Breast epithelium (tissue), 4 donors: ENCODE data around the gene RHOBTB1. TPM values are rescaled to one million over a fixed set of nuclear protein-coding genes. Genes with fewer than 3 reads are reported as not detected.

ENCODE experiments used
- DNase-seq, 2 donors: peaks; one replicate each; pipeline ENCODE4 v3.0.0-alpha.2; 2019; ENCODE audit warnings: low spot score in 2 of 2
- H3K27ac ChIP-seq, 2 donors: fragments of 200-600 bp; sonication (generic) in 1 of 2; one replicate each; pipeline ENCODE4 v1.5.1; 2016 to 2019; ENCODE audit warnings: mild to moderate bottlenecking in 1 of 2
- H3K27me3 ChIP-seq, 2 donors: fragments of 200-600 bp; sonication (generic) in 1 of 2; one replicate each; pipeline versions ENCODE4 v1.5.1 to v1.6.0; 2017 to 2019; ENCODE audit warnings: control low read depth in 1 of 2, mild to moderate bottlenecking in 1 of 2
- H3K36me3 ChIP-seq: fragments of 200-600 bp; one replicate; pipeline ENCODE4 v1.5.1; 2019
- H3K4me1 ChIP-seq, 2 donors: fragments of 200-600 bp; sonication (generic); one replicate each; pipeline ENCODE4 v1.5.1; 2016 to 2019; ENCODE audit warnings: control low read depth in 1 of 2
- H3K4me3 ChIP-seq, 3 donors: fragments of 200-600 bp; sonication (generic); 1 replicate in 2 of 3; 2 replicates in 1 of 3; pipeline ENCODE4 v1.5.1; 2016 to 2019; ENCODE audit warnings: mild to moderate bottlenecking in 3 of 3, moderate library complexity in 2 of 3
- H3K9me3 ChIP-seq, 2 donors: fragments of 200-600 bp; sonication (generic) in 1 of 2; one replicate each; pipeline ENCODE4 v1.5.1; 2016 to 2019; ENCODE audit warnings: control low read depth in 1 of 2
- POLR2A ChIP-seq: fragments of 450-650 bp; IDR thresholded peaks from one replicate; pipeline ENCODE4 v1.6.1; 2016; ENCODE audit warnings: antibody characterized with exemption, mild to moderate bottlenecking, moderate library complexity
- POLR2AphosphoS5 ChIP-seq, 3 donors: sonication (generic); formaldehyde crosslinking; IDR thresholded peaks; one replicate each; pipeline ENCODE4 v1.6.1; 2017; ENCODE audit warnings: antibody characterized with exemption in 3 of 3
- intact Hi-C: fragments of 100-400 bp; cut with DNase I; formaldehyde crosslinking; loops from one replicate; pipeline ENCODE4 v1.15.1; 2023; ENCODE audit warnings: low total_unique reads
- total RNA-seq, 3 donors: library from RNA; depleted of rRNA; stranded (reverse); fragments of >200 nt; gene quantifications; one replicate each; pipeline ENCODE4 v1.1.0, GENCODE V29; 2016
- TF ChIP-seq, protein P1 (sequence below), 3 donors: fragments of 450-650 bp; IDR thresholded peaks; one replicate each; pipeline ENCODE4 v1.5.1; 2016 to 2017; ENCODE audit warnings: antibody characterized with exemption in 3 of 3, mild to moderate bottlenecking in 3 of 3, moderate library complexity in 3 of 3

Gene RHOBTB1
- total RNA-seq, 3 donors from 2014 or later: 11.4 to 14.6 (median 13.4) TPM

DNA sequence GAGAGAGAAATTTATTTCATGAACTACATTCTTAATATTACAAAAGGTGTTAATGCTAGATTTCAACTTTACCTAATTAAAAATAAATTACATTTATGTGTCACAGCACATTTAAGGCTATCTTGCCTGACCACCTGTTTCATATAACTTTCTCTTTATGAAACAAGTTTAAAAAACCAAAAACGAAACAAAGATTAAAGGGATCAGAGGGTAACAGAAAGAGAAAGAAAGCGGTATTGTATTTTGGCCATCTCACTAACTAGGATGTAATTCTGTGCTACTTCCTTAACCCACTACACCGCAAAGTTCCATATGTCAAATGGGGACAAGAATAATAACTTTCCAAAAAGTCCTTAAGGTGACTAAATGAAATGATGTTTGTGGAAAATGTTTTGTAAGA is 6.3 kb upstream of the RHOBTB1 start:
- no peak overlapping the region for H3K4me3 ChIP-seq
- H3K27ac ChIP-seq: no peak overlapping the region
- intact Hi-C loops: no loop called here
- H3K36me3 ChIP-seq: no peaks in the 10 kb centered on the region
- DNase-seq: no peak
- no peaks in the 10 kb centered on the region for H3K4me1 ChIP-seq
- TF ChIP-seq POLR2A: no peak
- TF ChIP-seq, protein P1, sequence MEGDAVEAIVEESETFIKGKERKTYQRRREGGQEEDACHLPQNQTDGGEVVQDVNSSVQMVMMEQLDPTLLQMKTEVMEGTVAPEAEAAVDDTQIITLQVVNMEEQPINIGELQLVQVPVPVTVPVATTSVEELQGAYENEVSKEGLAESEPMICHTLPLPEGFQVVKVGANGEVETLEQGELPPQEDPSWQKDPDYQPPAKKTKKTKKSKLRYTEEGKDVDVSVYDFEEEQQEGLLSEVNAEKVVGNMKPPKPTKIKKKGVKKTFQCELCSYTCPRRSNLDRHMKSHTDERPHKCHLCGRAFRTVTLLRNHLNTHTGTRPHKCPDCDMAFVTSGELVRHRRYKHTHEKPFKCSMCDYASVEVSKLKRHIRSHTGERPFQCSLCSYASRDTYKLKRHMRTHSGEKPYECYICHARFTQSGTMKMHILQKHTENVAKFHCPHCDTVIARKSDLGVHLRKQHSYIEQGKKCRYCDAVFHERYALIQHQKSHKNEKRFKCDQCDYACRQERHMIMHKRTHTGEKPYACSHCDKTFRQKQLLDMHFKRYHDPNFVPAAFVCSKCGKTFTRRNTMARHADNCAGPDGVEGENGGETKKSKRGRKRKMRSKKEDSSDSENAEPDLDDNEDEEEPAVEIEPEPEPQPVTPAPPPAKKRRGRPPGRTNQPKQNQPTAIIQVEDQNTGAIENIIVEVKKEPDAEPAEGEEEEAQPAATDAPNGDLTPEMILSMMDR (IDR thresholded peaks at IDR 0.05): no peak
- no peak for TF ChIP-seq POLR2AphosphoS5 (IDR thresholded peaks at IDR 0.05)
- H3K27me3 ChIP-seq: no peaks in the 10 kb centered on the region
- H3K9me3 ChIP-seq: no peaks in the 10 kb centered on the region

DNA sequence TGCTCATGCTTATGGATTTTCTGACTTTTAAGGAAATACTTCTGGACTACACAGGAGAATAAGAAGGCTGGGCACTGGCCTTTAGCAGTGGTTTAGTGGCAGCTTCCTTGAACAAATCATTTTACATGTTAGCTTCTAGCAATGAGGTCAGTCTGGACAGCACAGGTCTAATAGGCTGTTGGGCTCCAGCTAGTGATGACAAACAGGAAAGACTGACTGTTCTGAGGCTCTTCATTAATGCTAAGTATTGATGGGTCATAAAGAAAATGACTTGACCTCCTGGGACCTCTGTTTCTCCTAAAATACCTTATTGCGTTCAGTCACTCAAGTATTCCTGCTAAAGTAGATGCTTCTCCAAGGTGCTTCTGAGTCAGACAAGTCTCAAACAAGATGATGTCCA is 4.9 kb upstream of the RHOBTB1 start:
- no peak for TF ChIP-seq POLR2A
- Histone ChIP-seq H3K9me3 (no peaks in the 10 kb centered on the region), H3K36me3 (no peaks in the 10 kb centered on the region), H3K27me3 (no peaks in the 10 kb centered on the region), H3K4me3 (no peak overlapping the region), H3K4me1 (no peaks in the 10 kb centered on the region), H3K27ac (no peak overlapping the region)
- no peak for DNase-seq
- intact Hi-C loops: no loop called here

DNA sequence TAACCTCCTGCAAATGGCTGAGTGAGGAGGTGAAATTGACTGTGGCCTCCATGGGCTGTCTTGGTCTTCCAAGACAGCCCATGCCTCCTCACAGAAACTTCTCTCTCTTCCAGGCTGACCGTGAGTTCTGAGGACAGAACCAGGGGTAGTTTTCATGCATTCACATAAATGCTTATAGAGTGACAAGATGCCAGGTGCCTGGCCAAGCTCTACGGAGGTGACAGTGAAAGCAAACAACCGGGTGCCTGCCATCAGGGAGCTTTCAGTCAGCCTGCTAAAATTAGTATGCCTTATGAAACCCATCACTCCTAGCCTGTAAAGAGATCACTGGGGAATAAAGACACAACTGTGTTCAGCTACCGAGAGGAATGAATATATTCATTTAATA is 919 bp upstream of the RHOBTB1 start:
- H3K9me3 ChIP-seq: no peaks in the 10 kb centered on the region
- peak overlapping the region; percentile 88 to 94 for H3K27ac ChIP-seq
- H3K4me3 ChIP-seq: peak overlapping the region; percentile 77 to 79 (median 78)
- H3K4me1 ChIP-seq: no peaks in the 10 kb centered on the region
- intact Hi-C loops: no loop called here
- DNase-seq: no peak
- no peak for TF ChIP-seq POLR2AphosphoS5 (IDR thresholded peaks at IDR 0.05)
- TF ChIP-seq POLR2A: no peak
- TF ChIP-seq, protein P1 (IDR thresholded peaks at IDR 0.05): no peak
- no peaks in the 10 kb centered on the region for H3K27me3 ChIP-seq
- H3K36me3 ChIP-seq: no peaks in the 10 kb centered on the region

DNA sequence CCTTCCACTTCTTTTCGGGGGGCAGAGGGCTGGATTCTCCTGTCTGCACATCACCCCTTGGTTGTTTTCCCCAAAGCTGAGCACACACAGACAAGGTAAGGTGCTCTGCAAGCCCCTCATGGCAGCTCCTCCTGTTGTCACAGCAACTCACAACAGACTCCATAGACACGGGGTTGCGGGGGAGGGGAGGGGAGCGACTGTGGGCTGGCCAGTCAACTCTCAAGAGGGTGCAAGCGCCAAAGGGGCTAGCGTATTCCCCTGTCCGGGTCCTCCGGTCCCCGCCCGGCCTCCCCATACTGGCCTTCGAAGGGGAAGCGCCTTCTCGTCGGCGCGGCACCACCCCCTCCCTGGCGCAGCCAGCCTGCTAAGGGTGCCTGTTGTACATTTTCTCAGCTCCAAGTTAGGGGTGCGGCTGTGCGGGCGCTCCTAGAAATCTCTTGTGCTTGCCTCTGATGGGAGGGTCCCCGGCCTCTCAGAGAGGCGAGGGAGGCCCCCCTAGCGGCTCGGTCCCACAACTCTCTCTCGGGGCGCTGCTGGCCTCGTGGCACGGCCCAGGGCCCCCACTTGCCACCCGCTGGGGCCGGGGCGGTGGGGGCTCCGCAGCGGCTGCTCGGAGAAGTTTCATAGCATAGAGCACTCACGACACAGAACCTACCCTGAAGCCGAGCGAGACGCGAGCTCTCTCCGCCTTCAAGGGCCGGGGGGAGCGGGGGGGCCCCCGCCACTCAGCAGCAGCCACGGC is 498 bp downstream of the RHOBTB1 start:
- Histone ChIP-seq H3K4me1 (no peaks in the 10 kb centered on the region), H3K4me3 (peak overlapping the region; percentile 77 to 79 (median 78)), H3K27ac (peak overlapping the region; percentile 88 to 94), H3K9me3 (no peaks in the 10 kb centered on the region), H3K27me3 (no peaks in the 10 kb centered on the region), H3K36me3 (no peaks in the 10 kb centered on the region)
- TF ChIP-seq, protein P1 (IDR thresholded peaks at IDR 0.05): no peak
- TF ChIP-seq POLR2AphosphoS5 (IDR thresholded peaks at IDR 0.05) (no peak), POLR2A (no peak)
- intact Hi-C loops: no loop called here
- peak; percentile 41 to 70 for DNase-seq

DNA sequence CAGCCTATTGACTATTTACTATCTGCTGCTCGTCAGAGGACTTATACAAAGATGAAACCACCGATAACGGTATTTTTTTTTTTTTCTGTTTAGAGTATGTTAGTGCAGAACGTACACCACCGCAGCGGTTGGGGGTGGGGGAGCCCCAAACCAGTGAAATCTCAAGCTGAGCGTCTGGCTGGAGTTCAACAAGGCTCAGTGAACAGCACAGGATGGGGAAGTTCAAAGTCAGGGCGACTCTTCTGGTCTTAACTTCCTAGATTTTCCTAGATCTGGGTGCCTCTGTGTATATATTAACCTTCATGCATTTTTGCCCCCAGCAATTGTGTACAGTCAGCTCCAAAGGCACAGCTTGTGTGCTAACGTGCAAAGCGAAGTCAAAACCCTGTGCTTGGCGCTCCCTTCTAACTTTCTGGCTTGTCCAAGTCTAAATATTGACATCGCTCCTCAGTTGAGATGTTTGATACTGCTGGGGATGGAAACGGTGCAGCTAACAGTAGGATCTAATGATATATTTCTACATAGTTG is 1.1 kb downstream of the RHOBTB1 start:
- no peaks in the 10 kb centered on the region for H3K4me1 ChIP-seq
- H3K9me3 ChIP-seq: no peaks in the 10 kb centered on the region
- intact Hi-C loops: no loop called here
- peak overlapping the region; percentile 88 to 94 for H3K27ac ChIP-seq
- DNase-seq: no peak
- TF ChIP-seq, protein P1 (IDR thresholded peaks at IDR 0.05): no peak
- TF ChIP-seq POLR2AphosphoS5 (IDR thresholded peaks at IDR 0.05): no peak
- no peak for TF ChIP-seq POLR2A
- no peaks in the 10 kb centered on the region for H3K36me3 ChIP-seq
- H3K27me3 ChIP-seq: no peaks in the 10 kb centered on the region
- H3K4me3 ChIP-seq: peak overlapping the region; percentile 77 to 79 (median 78)
